H9 (cell line): ENCODE results near the gene NDUFV1. TPM values are rescaled to one million over a fixed set of nuclear protein-coding genes. Genes with fewer than 3 reads are reported as not detected.

ENCODE experiments used
- DNase-seq: peaks from one replicate; pipeline ENCODE4 v3.0.0-alpha.2; 2017
- H2AFZ ChIP-seq: one replicate; pipeline ENCODE4 v1.6.1; 2013; ENCODE audit warnings: mild to moderate bottlenecking, low read length, control low read depth, moderate library complexity
- H2AK5ac ChIP-seq: 2 replicates; pipeline ENCODE4 v1.6.1; 2013; ENCODE audit warnings: low read length, control low read depth, mixed read lengths; ENCODE audit not compliant: insufficient read length
- H2BK120ac ChIP-seq: one replicate; pipeline ENCODE4 v1.6.1; 2013; ENCODE audit warnings: low read depth, mild to moderate bottlenecking, low read length, control low read depth, inconsistent platforms; ENCODE audit not compliant: poor library complexity, severe bottlenecking
- H2BK12ac ChIP-seq: 2 replicates; pipeline ENCODE4 v1.6.1; 2013; ENCODE audit warnings: low read length, control low read depth, mixed read lengths, low read depth; ENCODE audit not compliant: insufficient read length
- H2BK15ac ChIP-seq: 2 replicates; pipeline ENCODE4 v1.6.1; 2013; ENCODE audit warnings: low read depth, low read length, control low read depth
- H2BK20ac ChIP-seq: one replicate; pipeline ENCODE4 v1.6.1; 2013; ENCODE audit warnings: low read depth, mild to moderate bottlenecking, low read length, control low read depth, inconsistent platforms; ENCODE audit not compliant: poor library complexity, severe bottlenecking
- H2BK5ac ChIP-seq: 2 replicates; pipeline ENCODE4 v1.6.1; 2013; ENCODE audit warnings: low read length, control low read depth, mixed read lengths; ENCODE audit not compliant: insufficient read length
- H3K14ac ChIP-seq: 2 replicates; pipeline ENCODE4 v1.6.1; 2013; ENCODE audit warnings: low read length, control low read depth; ENCODE audit not compliant: insufficient read depth
- H3K18ac ChIP-seq: 2 replicates; pipeline ENCODE4 v1.6.1; 2013; ENCODE audit warnings: low read depth, mild to moderate bottlenecking, mixed read lengths, low read length, control low read depth; ENCODE audit not compliant: insufficient read length
- H3K23ac ChIP-seq: 2 replicates; pipeline ENCODE4 v1.6.1; 2013; ENCODE audit warnings: low read length, control low read depth, mixed read lengths, low read depth; ENCODE audit not compliant: insufficient read length
- H3K23me2 ChIP-seq: 2 replicates; pipeline ENCODE4 v1.6.1; 2013; ENCODE audit warnings: low read depth, mild to moderate bottlenecking, mixed read lengths, low read length, control low read depth; ENCODE audit not compliant: insufficient read length, poor library complexity, severe bottlenecking
- H3K27ac ChIP-seq: 2 replicates; pipeline ENCODE4 v1.5.1; 2013; ENCODE audit warnings: low read length, control low read depth, mixed read lengths, low read depth; ENCODE audit not compliant: insufficient read length
- H3K27me3 ChIP-seq: 2 replicates; pipeline ENCODE4 v1.6.1; 2013; ENCODE audit warnings: low read length, control low read depth, inconsistent platforms; ENCODE audit not compliant: insufficient read depth
- H3K4ac ChIP-seq: 2 replicates; pipeline ENCODE4 v1.6.1; 2013; ENCODE audit warnings: low read depth, mild to moderate bottlenecking, control low read depth, inconsistent platforms, low read length, moderate library complexity
- H3K4me1 ChIP-seq: 2 replicates; pipeline ENCODE4 v1.6.1; 2013; ENCODE audit warnings: low read length, control low read depth, inconsistent platforms; ENCODE audit not compliant: insufficient read depth
- H3K4me2 ChIP-seq: 2 replicates; pipeline ENCODE4 v1.6.1; 2013; ENCODE audit warnings: low read length, control low read depth, mixed read lengths; ENCODE audit not compliant: insufficient read length, insufficient read depth
- H3K56ac ChIP-seq: 2 replicates; pipeline ENCODE4 v1.6.1; 2013; ENCODE audit warnings: low read depth, mild to moderate bottlenecking, mixed read lengths, low read length, control low read depth; ENCODE audit not compliant: insufficient read length
- H3K79me1 ChIP-seq: 2 replicates; pipeline ENCODE4 v1.6.1; 2013; ENCODE audit warnings: low read depth, mild to moderate bottlenecking, moderate library complexity, low read length, control low read depth, inconsistent platforms; ENCODE audit not compliant: insufficient read depth, poor library complexity, severe bottlenecking
- H3K79me2 ChIP-seq: 2 replicates; pipeline ENCODE4 v1.6.1; 2013; ENCODE audit warnings: low read length, control low read depth, inconsistent platforms; ENCODE audit not compliant: insufficient read depth
- H3K9ac ChIP-seq: 2 replicates; pipeline ENCODE4 v1.6.1; 2013; ENCODE audit warnings: low read length, control low read depth, mixed read lengths; ENCODE audit not compliant: insufficient read length; ENCODE audit errors: extremely low read depth
- H3K9me3 ChIP-seq: one replicate; pipeline ENCODE4 v1.6.1; 2013; ENCODE audit warnings: low read depth, low read length, inconsistent platforms; ENCODE audit not compliant: control insufficient read depth
- H3T11ph ChIP-seq: one replicate; pipeline ENCODE4 v1.6.1; 2013; ENCODE audit warnings: mild to moderate bottlenecking, low read length, control low read depth, inconsistent platforms
- H4K20me1 ChIP-seq: one replicate; pipeline ENCODE4 v1.6.1; 2013; ENCODE audit not compliant: control insufficient read depth, insufficient read length, insufficient read depth
- H4K5ac ChIP-seq: 2 replicates; pipeline ENCODE4 v1.6.1; 2013; ENCODE audit warnings: low read depth, mild to moderate bottlenecking, mixed read lengths, low read length, control low read depth; ENCODE audit not compliant: insufficient read length
- H4K8ac ChIP-seq: replicated peaks from 2 replicates; pipeline ENCODE4 v1.6.1; 2013; ENCODE audit warnings: low read length, control low read depth, mixed read lengths, low read depth; ENCODE audit not compliant: insufficient read length
- H4K91ac ChIP-seq: 2 replicates; pipeline ENCODE4 v1.6.1; 2013; ENCODE audit warnings: low read depth, mild to moderate bottlenecking, moderate library complexity, mixed read lengths, low read length, control low read depth; ENCODE audit not compliant: insufficient read length
- H3K27ac Mint-ChIP-seq, 3 experiments: 2 replicates in 2 of 3; 3 replicates in 1 of 3; pipeline ENCODE4 v1.8.0; 2020 to 2021; ENCODE audit warnings: mixed read lengths in 3 of 3, mild to moderate bottlenecking in 1 of 3, moderate library complexity in 1 of 3
- H3K27me3 Mint-ChIP-seq: 2 replicates; pipeline ENCODE4 v1.8.0; 2021; ENCODE audit warnings: low read depth, mild to moderate bottlenecking, moderate library complexity, mixed read lengths
- H3K36me3 Mint-ChIP-seq, 3 experiments: 2 replicates in 2 of 3; 3 replicates in 1 of 3; pipeline ENCODE4 v1.8.0; 2020 to 2021; ENCODE audit warnings: low read depth in 3 of 3, mixed read lengths in 3 of 3; ENCODE audit not compliant: insufficient read depth in 1 of 3
- H3K4me1 Mint-ChIP-seq, 2 experiments: 2 replicates each; pipeline ENCODE4 v1.8.0; 2020; ENCODE audit warnings: mixed read lengths in 2 of 2
- H3K4me3 Mint-ChIP-seq, 2 experiments: 2 replicates in 1 of 2; 3 replicates in 1 of 2; pipeline ENCODE4 v1.8.0; 2020 to 2021; ENCODE audit warnings: mild to moderate bottlenecking in 2 of 2, mixed read lengths in 2 of 2, moderate library complexity in 1 of 2
- H3K9me3 Mint-ChIP-seq, 2 experiments: 2 replicates in 1 of 2; 3 replicates in 1 of 2; pipeline ENCODE4 v1.8.0; 2020; ENCODE audit warnings: mild to moderate bottlenecking in 2 of 2, mixed read lengths in 2 of 2, moderate library complexity in 1 of 2
- WGBS: extraction: QIAGEN DNeasy Blood & Tissue Kit; methylation state at CpG from one replicate; pipeline ENCODE4 v1.1.7; 2013; ENCODE audit warnings: missing lambda C conversion rate, low lambda C conversion rate, mixed read lengths; ENCODE audit not compliant: insufficient read length; ENCODE audit errors: extremely low coverage; 5-methylcytosine and 5-hydroxymethylcytosine counted together
- total RNA-seq: library from RNA; stranded (reverse); gene quantifications from 2 replicates; pipeline ENCODE4 v1.2.1, GENCODE V29; 2021
- TF ChIP-seq, protein P1 (sequence below): fragments of 200-600 bp; sonication (generic); conservative IDR thresholded peaks from 3 replicates; pipeline ENCODE4 v1.8.0; 2021; ENCODE audit warnings: antibody characterized with exemption, mild to moderate bottlenecking

Gene NDUFV1
- total RNA-seq, 1 experiment from 2014 or later: 154 TPM

DNA sequence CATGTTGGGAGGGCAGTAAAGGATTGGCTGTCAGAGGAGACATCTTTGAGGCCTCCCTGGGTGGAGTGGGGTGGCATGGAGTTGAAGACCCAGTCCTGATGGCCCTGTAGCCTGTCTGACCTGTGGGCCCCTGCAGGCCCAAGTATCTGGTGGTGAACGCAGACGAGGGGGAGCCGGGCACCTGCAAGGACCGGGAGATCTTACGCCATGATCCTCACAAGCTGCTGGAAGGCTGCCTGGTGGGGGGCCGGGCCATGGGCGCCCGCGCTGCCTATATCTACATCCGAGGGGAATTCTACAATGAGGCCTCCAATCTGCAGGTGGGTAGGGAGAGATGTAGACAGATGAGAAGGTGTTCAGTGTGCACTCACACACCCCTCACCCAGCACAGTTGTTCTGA lies 2.6 kb downstream of the NDUFV1 start:
- H3K23me2 ChIP-seq: peaks cover 9% of the 10 kb centered on the region
- H2AK5ac ChIP-seq: no peak overlapping the region
- H3K9ac ChIP-seq: no peak overlapping the region
- no peak overlapping the region for H3K27ac ChIP-seq
- no CpG with 5 or more reads among the region's 10 CpGs for WGBS
- no peak overlapping the region for H3K23ac ChIP-seq
- DNase-seq: no peak
- H3K14ac ChIP-seq: no peak overlapping the region
- no peak overlapping the region for H4K91ac ChIP-seq
- peaks cover 31 to 32% of the 10 kb centered on the region in 2 experiments for H3K4me1 Mint-ChIP-seq
- peaks cover 13 to 38% (median 35%) of the 10 kb centered on the region in 3 experiments for H3K36me3 Mint-ChIP-seq
- no peak overlapping the region for H3T11ph ChIP-seq
- H3K27ac Mint-ChIP-seq: no peak overlapping the region
- no peak overlapping the region for H2BK15ac ChIP-seq
- H2BK20ac ChIP-seq: no peak overlapping the region
- H2BK120ac ChIP-seq: no peak overlapping the region
- H4K20me1 ChIP-seq: no peaks in the 10 kb centered on the region
- no peak overlapping the region for H3K4ac ChIP-seq
- no peak overlapping the region for H4K5ac ChIP-seq
- TF ChIP-seq, protein P1, sequence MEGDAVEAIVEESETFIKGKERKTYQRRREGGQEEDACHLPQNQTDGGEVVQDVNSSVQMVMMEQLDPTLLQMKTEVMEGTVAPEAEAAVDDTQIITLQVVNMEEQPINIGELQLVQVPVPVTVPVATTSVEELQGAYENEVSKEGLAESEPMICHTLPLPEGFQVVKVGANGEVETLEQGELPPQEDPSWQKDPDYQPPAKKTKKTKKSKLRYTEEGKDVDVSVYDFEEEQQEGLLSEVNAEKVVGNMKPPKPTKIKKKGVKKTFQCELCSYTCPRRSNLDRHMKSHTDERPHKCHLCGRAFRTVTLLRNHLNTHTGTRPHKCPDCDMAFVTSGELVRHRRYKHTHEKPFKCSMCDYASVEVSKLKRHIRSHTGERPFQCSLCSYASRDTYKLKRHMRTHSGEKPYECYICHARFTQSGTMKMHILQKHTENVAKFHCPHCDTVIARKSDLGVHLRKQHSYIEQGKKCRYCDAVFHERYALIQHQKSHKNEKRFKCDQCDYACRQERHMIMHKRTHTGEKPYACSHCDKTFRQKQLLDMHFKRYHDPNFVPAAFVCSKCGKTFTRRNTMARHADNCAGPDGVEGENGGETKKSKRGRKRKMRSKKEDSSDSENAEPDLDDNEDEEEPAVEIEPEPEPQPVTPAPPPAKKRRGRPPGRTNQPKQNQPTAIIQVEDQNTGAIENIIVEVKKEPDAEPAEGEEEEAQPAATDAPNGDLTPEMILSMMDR: no peak
- no peaks in the 10 kb centered on the region for H3K4me1 ChIP-seq
- H3K56ac ChIP-seq: no peak overlapping the region
- no peak overlapping the region for H3K18ac ChIP-seq
- H3K79me1 ChIP-seq: no peaks in the 10 kb centered on the region
- H4K8ac ChIP-seq: no peak overlapping the region
- no peaks in the 10 kb centered on the region for H3K79me2 ChIP-seq
- H3K4me3 Mint-ChIP-seq: no peak overlapping the region; a peak in 1 of 5 replicates
- no peaks in the 10 kb centered on the region for H3K27me3 ChIP-seq
- peaks cover 9% of the 10 kb centered on the region; the same call in 1 of the 2 replicates for H3K27me3 Mint-ChIP-seq
- no peaks in the 10 kb centered on the region for H3K9me3 ChIP-seq
- H2BK5ac ChIP-seq: no peak overlapping the region
- H2BK12ac ChIP-seq: no peak overlapping the region
- no peak overlapping the region for H2AFZ ChIP-seq
- H3K9me3 Mint-ChIP-seq: no peaks in the 10 kb centered on the region; a peak in 2 of 5 replicates
- no peak overlapping the region for H3K4me2 ChIP-seq
